Renal cortex interstitium (tissue), 11 donors: ENCODE data around the gene ESYT1. TPM values are rescaled to one million over a fixed set of nuclear protein-coding genes. Genes with fewer than 3 reads are reported as not detected.
A peak's percentile ranks its signal among the peaks of the same experiment; 100 is the strongest.

Source experiments
- DNase-seq, 11 donors: peaks; one replicate each; pipeline ENCODE4 v3.0.0-alpha.2; 2013; ENCODE audit warnings: low read depth in 9 of 11, low spot score in 4 of 11; ENCODE audit errors: extremely low read depth in 1 of 11
- polyA plus RNA-seq, 3 donors: library from polyadenylated mRNA; unstranded; fragments of 120-200 nt; gene quantifications; one replicate each; pipeline ENCODE4 v1.2.1, GENCODE V29; 2013; ENCODE audit not compliant: insufficient read length in 3 of 3

Gene ESYT1
- polyA plus RNA-seq, 3 donors: 73.7 to 87.2 (median 78.8) TPM

GRCh38 chr12:56192582-56192981, 64.5 kb downstream of the ESYT1 start:
- DNase-seq: no peak

DNA sequence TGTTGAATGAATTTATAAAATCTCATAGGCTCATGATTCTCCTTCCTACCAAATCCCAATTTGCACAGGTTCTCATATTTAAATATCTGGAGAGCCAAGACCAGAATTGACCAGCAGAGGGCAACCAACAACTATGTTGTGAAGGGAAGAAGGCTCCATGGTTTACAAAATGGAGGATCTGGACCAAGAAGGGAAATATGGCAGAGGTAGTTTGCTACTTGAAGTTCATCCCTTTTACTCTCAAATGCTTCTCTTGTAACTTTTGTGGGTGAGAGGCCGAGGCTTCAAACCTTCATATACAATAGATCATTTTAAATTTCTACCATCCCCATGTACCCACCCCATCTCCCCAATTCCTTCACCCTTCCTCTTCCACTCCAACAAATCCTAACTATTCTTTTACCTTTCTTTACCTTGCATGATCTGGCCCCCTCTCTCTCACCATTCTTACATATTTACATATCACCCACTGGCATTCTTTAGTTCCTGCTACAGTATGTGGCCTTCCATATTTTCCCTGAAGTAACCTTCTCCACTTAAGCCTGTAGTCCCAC, 65.0 kb downstream of the ESYT1 start:
- peak; percentile 61 to 88 (median 78) for DNase-seq

Other genes with a start within 250 kb of the ESYT1 start
- gene PYM1, start 200.4 kb upstream of the ESYT1 start, polyA plus RNA-seq: 10 to 100 TPM; 32.3 to 40.0 (median 37.5) TPM
- gene DGKA, start 197.1 kb upstream of the ESYT1 start, polyA plus RNA-seq: 10 to 100 TPM; 15.5 to 22.8 (median 19.9) TPM
- 1 to 10 TPM; 3.1 to 5.3 (median 3.4) TPM for gene PMEL, start 162.2 kb upstream of the ESYT1 start, polyA plus RNA-seq
- 10 to 100 TPM; 59.1 to 65.3 (median 64.1) TPM for gene CDK2, start 161.4 kb upstream of the ESYT1 start, polyA plus RNA-seq
- 100 to 1,000 TPM; 148 to 170 (median 158) TPM for gene RAB5B, start 154.2 kb upstream of the ESYT1 start, polyA plus RNA-seq
- 10 to 100 TPM; 43.0 to 54.2 (median 47.8) TPM for gene SUOX, start 131.0 kb upstream of the ESYT1 start, polyA plus RNA-seq
- 10 to 100 TPM; 16.5 to 21.1 (median 16.6) TPM for gene IKZF4, start 107.2 kb upstream of the ESYT1 start, polyA plus RNA-seq
- 100 to 1,000 TPM; 121 to 498 (median 375) TPM for gene RPS26, start 86.3 kb upstream of the ESYT1 start, polyA plus RNA-seq
- gene ERBB3, start 48.1 kb upstream of the ESYT1 start, polyA plus RNA-seq: 100 to 1,000 TPM in 1 of 3 donors, 10 to 100 TPM in 2; 73.5 to 119 (median 96.1) TPM
- gene PA2G4, start 23.7 kb upstream of the ESYT1 start, polyA plus RNA-seq: 100 to 1,000 TPM; 138 to 175 (median 171) TPM
- gene RPL41, start 11.6 kb upstream of the ESYT1 start, polyA plus RNA-seq: 1,000 to 10,000 TPM; 4,378 to 5,767 (median 5,294) TPM
- 1 to 10 TPM; 5.1 to 6.5 (median 5.8) TPM for gene ZC3H10, start 10.0 kb upstream of the ESYT1 start, polyA plus RNA-seq
- 100 to 1,000 TPM; 164 to 191 (median 165) TPM for gene MYL6B, start 24.3 kb downstream of the ESYT1 start, polyA plus RNA-seq
- 1,000 to 10,000 TPM; 1,550 to 2,060 (median 1,865) TPM for gene MYL6, start 30.1 kb downstream of the ESYT1 start, polyA plus RNA-seq
- 100 to 1,000 TPM; 130 to 141 (median 134) TPM for gene SMARCC2, start 61.2 kb downstream of the ESYT1 start, polyA plus RNA-seq
- 10 to 100 TPM; 43.4 to 44.4 (median 44.1) TPM for gene RNF41, start 93.7 kb downstream of the ESYT1 start, polyA plus RNA-seq
- gene NABP2, start 96.1 kb downstream of the ESYT1 start, polyA plus RNA-seq: 10 to 100 TPM; 27.4 to 33.1 (median 28.9) TPM
- gene SLC39A5, start 101.8 kb downstream of the ESYT1 start, polyA plus RNA-seq: 10 to 100 TPM; 50.6 to 79.4 (median 62.5) TPM
- gene ANKRD52, start 130.1 kb downstream of the ESYT1 start, polyA plus RNA-seq: 10 to 100 TPM; 29.8 to 38.7 (median 34.0) TPM
- gene COQ10A, start 138.7 kb downstream of the ESYT1 start, polyA plus RNA-seq: 10 to 100 TPM; 14.4 to 22.1 (median 19.0) TPM
- 100 to 1,000 TPM; 192 to 212 (median 204) TPM for gene CS, start 172.1 kb downstream of the ESYT1 start, polyA plus RNA-seq
- gene CNPY2, start 187.7 kb downstream of the ESYT1 start, polyA plus RNA-seq: 100 to 1,000 TPM; 140 to 161 (median 159) TPM
- gene PAN2, start 205.7 kb downstream of the ESYT1 start, polyA plus RNA-seq: 100 to 1,000 TPM in 1 of 3 donors, 10 to 100 TPM in 2; 82.0 to 113 (median 93.7) TPM
- gene IL23A, start 210.6 kb downstream of the ESYT1 start, polyA plus RNA-seq: 1 to 10 TPM in 1 of 3 donors, under 1 TPM in 2; 0.67 to 1.2 (median 0.78) TPM
- gene STAT2, start 231.8 kb downstream of the ESYT1 start, polyA plus RNA-seq: 100 to 1,000 TPM in 1 of 3 donors, 10 to 100 TPM in 2; 84.6 to 152 (median 96.8) TPM
- gene APOF, start 234.6 kb downstream of the ESYT1 start, polyA plus RNA-seq: under 1 TPM in 2 of 3 donors, not detected in 1; 0.13 to 0.20 TPM